Keratinocyte (primary cell): ENCODE data around the gene NRXN2.

Experiments
- EZH2 ChIP-seq: IDR thresholded peaks from one replicate; pipeline ENCODE4 v1.6.1; 2012; ENCODE audit warnings: inconsistent platforms, mild to moderate bottlenecking, low read length, moderate library complexity
- TF ChIP-seq, protein P1 (sequence below), 3 experiments: IDR thresholded peaks in 1 of 3; conservative IDR thresholded peaks in 1 of 3; optimal IDR thresholded peaks in 1 of 3; 2 replicates in 2 of 3; 3 replicates in 1 of 3; pipeline versions ENCODE3 to v1.5.1; 2011; ENCODE audit warnings: low read length in 3 of 3, mild to moderate bottlenecking in 3 of 3, moderate library complexity in 2 of 3, control low read depth in 1 of 3, inconsistent platforms in 1 of 3; ENCODE audit not compliant: insufficient read depth in 2 of 3; ENCODE audit errors: extremely low read depth in 1 of 3

DNA sequence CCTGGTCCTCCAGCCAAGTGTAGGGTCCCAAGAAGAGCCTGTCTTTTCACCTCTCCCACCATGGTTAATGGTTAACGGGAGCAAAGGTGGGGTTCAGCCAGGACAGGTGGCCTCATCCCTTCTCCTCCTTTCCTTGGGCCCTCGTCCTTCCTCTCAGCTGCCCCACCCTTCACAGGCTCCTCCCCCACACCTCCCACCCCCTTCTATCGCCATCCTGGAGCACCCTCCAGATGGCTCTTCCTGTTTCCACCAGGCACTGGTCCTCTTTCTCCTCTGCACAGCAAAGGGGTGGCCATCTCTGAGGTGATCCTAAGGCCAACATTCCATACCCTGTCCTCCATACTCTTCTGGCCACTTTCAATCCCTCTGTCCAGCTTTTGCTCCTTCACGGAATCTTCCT, 83.1 kb downstream of the NRXN2 start:
- TF ChIP-seq EZH2: no peak
- TF ChIP-seq, protein P1, sequence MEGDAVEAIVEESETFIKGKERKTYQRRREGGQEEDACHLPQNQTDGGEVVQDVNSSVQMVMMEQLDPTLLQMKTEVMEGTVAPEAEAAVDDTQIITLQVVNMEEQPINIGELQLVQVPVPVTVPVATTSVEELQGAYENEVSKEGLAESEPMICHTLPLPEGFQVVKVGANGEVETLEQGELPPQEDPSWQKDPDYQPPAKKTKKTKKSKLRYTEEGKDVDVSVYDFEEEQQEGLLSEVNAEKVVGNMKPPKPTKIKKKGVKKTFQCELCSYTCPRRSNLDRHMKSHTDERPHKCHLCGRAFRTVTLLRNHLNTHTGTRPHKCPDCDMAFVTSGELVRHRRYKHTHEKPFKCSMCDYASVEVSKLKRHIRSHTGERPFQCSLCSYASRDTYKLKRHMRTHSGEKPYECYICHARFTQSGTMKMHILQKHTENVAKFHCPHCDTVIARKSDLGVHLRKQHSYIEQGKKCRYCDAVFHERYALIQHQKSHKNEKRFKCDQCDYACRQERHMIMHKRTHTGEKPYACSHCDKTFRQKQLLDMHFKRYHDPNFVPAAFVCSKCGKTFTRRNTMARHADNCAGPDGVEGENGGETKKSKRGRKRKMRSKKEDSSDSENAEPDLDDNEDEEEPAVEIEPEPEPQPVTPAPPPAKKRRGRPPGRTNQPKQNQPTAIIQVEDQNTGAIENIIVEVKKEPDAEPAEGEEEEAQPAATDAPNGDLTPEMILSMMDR (optimal IDR thresholded peaks at IDR 0.05 in 1 of 3, IDR thresholded peaks at IDR 0.05 in 1 of 3, conservative IDR thresholded peaks at IDR 0.05 in 1 of 3; ENCODE audit: extremely low read depth in 1 of 3, insufficient read depth in 2 of 3, low read length in 3 of 3): no peak
